Activated naive CD8-positive, alpha-beta T cell treated with anti-CD3 and anti-CD28 coated beads, Interleukin-2, amount 50 U/mL, for 16 hours (primary cell): Measurements from ENCODE around the gene FAM234B.
"Not testable (repeated sequence)": the region's sequence is repeated elsewhere in the genome, so short reads cannot be mapped to it uniquely, and the experiment has no call there.

ENCODE experiments used
- DNase-seq: peaks from one replicate; pipeline ENCODE4 v3.0.0-alpha.2; 2020; ENCODE audit warnings: low read depth, low spot score

Gene FAM234B

DNA sequence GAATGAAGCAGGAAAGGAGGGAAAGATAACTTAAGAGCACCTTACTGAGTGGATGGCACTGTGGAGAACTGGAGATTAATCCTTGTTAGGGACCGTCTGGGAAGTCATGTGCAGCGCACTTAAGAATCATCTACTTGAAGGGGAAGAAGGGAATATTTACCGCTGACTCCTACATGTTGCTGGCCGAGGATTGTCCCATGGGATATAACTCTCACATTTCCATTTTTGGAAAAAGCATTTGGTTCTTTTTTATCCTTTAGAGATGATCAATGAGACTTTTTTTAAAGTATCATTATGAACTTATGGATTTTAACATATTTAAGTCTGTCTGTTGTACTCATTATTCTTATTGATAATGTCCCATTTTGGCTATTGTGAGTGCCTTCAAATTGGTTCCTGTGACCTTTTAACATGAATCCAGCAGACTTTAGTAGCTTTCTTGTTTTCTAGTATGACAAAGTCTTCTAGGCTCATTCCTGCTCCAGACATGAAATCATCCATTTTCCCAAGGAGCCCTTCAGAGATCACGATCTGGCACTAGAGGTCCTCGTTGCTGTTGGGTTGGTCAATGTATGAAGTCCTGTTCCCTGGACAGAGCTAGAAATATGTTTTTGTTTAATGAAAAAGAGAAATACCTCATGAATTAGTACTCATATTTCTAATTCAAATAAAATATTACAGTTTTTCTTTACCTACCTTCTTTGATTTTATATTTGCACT is 20.2 kb upstream of the FAM234B start:
- DNase-seq = no peak

DNA sequence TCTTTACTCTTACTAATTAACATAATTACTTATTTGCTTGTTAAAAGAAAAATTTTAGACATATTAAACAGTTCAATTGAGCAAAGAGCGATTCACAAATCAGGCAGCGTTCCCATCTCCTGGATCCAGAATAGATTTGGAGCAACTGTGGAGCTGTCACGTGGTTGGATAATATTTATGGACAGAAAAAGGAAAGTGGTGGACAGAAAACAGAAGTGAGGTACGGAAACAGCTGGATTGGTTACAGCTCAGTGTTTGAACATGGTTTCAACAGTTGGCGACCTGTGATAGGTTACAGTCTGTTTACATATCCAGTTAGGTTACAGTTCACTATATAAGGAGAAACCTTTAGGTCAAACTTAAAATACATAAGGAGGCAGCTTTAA is 19.7 kb upstream of the FAM234B start:
- no peak for DNase-seq

- no peak for DNase-seq
These were observed 17.9 kb upstream of the FAM234B start for GRCh38 chr12:13026286-13026685.

- DNase-seq = no peak
These were observed 17.1 kb upstream of the FAM234B start for GRCh38 chr12:13027032-13027431.

GRCh38 chr12:13027508-13027907 is 16.7 kb upstream of the FAM234B start:
- no peak for DNase-seq

- no peak for DNase-seq
These were observed 15.2 kb upstream of the FAM234B start for GRCh38 chr12:13028825-13029570.

GRCh38 chr12:13030541-13031291 is 13.5 kb upstream of the FAM234B start:
- DNase-seq = no peak

GRCh38 chr12:13032164-13032563 is 12.0 kb upstream of the FAM234B start:
- DNase-seq = no peak

DNA sequence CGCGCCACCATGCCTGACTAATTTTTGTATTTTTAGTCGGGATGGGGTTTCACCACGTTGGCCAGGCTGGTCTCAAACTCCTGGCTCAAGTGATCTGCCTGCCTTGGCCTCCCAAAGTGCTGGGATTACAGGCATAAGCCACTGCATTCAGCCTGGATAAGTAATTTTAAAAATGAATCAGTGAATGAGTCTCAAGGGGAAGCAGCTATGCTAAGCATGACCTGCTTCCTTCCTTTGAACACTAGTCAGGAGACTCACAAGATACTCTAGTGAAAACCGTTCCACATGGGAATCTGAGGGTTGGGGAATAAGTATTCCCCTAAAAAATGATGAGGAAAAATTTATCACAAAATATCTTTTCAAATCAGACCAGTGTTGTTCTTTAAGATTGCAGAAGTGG is 10.7 kb upstream of the FAM234B start:
- no peak for DNase-seq

DNA sequence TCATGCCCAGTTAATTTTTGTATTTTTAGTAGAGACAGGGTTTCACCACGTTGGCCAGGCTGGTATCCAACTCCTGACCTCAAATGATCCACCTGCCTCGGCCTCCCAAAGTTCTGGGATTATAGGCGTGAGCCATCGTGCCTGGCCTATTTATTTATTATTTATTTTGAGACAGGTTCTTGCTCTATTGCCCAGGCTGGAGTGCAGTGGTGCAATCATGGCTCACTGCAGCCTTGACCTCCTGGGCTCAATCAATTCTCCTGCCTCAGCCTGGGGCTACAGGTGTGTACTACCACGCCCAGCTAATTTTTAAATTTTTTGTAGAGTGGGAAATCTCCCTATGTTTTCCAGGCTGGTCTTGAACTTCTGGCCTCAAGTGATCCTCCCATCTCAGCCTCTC is 8.8 kb upstream of the FAM234B start:
- DNase-seq = not testable (repeated sequence)

DNA sequence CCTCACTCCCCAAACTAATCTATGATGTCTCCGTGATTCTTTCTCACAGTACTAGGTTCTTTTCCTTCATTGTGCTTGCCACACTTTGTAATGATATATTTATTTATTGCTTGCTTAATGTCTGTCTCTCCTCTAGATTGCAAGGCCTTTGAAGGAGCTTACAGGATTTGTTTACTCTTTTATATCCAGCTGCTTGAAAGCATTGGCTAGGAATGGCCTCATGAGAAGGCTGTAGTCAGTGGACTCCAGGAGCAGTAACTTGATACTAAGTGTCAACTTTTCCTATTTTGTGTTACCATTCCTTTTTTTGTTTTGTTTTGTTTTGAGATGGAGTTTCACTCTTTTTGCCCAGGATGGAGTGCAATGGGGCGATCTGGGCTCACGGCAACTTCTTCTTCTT is 7.3 kb upstream of the FAM234B start:
- no peak for DNase-seq

GRCh38 chr12:13038491-13039161 is 5.6 kb upstream of the FAM234B start:
- DNase-seq = no peak

DNA sequence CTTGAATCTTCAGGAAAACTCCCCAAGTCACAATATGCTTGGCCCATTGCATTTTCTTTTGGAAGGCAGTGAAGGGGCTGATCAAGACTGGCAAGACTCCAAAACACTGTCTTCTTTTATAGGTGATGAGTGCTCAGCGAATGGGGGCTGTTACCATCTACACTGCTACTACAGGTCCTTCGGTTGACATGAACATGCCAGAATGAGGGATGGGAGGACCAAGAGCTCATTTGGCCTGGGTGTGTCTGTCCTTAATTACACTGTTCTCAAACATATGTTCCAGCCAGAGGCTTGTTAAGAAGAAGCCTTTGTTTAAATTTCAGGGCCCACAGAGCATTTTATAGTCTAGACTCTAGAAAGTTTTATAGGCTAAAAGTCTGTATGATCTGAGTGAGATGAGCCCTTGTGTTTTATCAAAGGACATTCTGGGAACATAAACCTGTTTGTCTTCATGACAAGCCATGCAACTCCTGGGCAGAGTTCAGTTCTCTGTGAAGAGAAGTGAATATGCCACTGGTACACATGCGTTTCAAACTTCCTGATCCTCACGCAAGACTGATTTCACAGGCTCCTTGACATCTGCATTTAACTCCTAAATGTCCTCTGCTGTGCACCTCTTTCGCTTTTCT is 4.7 kb upstream of the FAM234B start:
- no peak for DNase-seq

DNA sequence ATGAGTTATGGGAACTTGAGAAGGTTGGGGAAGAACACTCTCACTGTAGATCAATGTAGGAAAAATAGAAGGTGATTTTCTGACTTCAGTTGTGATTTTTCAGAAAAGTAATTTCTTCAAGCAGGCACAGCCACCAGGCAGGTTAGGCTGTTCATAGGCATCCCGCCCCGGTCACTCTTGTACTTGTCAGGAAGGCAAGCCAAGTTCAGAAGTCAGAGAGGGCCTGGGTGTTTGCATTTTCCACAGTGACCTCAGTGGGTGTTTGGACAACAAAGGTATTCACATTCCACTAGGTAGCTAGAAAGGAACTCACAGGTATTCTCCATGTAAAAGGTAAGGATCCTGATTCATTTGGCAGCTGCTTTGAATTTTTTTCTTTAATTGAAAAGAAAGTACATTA is 3.0 kb upstream of the FAM234B start:
- DNase-seq = no peak

DNA sequence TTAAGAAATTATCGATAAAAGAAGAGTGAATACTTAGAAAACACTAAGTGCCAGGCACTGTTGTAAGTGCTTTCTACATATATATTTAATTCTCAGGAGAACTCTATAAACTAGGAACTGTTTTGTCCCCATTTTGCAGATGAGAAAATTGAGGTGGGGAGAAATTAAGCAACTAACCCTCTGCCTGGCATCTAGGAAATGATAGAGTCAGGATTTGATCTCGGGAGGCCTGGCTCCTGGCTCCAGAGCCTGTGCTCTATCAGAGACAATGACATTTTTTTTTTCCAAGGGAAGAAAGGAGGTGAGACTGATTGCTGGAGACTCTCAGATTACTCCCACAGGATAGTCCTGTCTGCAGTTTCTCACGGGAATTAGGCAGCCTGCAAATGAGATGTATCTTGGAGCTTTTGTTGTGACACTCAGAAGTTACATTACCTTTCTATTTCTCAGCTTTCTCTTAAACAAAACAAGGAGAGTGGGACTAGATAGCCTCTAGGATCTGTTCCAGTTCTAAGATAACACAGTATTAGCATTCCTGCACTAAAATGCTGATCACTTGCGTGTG is 1.4 kb upstream of the FAM234B start:
- DNase-seq = no peak

DNA sequence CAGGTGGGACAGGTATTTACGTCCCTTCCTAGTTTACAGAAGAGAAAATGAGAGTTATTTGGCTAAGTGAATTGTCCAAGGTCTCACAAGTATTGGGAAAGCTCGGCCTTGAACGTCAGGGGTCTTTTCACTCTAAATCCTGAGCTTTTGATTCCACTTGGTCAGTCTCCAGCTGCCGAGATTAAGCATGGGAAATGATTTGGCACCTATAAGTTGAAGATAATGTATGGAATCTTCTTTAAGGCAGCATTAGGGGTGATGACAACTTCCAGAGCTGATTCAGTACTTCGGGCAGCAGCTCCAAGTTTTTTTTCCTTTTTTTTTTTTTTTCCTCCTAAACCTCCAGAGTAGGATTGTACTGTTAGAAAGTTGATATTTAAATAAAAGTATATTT is 722 bp downstream of the FAM234B start:
- no peak for DNase-seq

- no peak for DNase-seq
These were observed 1.6 kb downstream of the FAM234B start for GRCh38 chr12:13045816-13046215.

GRCh38 chr12:13046964-13047363 is 2.8 kb downstream of the FAM234B start:
- DNase-seq = no peak

DNA sequence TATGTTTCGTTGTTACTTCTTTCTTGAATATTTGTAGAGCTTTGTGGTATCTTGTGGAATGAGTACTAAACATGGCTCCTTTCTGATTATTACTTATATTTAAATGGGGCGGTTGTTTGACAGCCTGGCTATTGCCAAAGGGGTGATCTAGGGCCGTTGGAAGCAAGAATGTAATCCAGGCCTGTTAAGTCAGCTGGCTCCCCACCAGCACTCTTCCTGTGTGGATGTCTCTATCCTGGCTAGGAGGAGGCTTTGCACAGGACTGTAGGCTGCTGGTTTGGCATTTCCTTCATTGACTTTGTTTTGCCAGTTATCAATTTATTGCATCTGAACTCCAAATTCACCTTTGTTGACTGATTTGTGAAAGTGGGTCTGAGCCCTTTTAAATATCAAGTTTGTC is 5.6 kb downstream of the FAM234B start:
- no peak for DNase-seq

DNA sequence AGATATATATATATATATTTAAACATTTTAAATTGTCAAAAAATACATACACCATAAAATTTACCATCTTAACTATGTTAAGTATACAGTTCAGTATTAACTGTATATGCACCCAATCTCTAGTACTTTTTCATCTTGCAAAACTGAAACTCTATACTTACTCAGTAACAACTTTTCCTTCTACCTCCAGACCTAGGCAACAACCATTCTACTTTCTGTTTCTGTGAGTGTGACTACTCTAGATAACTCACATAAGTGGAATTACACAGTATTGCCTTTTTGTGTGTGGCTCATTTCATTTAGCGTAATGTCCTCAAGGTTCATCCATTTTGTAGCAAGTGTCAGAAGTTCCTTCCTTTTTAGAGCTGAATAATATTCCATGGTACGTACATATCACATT is 8.2 kb downstream of the FAM234B start:
- no peak for DNase-seq

GRCh38 chr12:13053617-13054016 is 9.4 kb downstream of the FAM234B start:
- not testable (repeated sequence) for DNase-seq
